ENCODE data around the gene EFR3B.
A peak's percentile ranks its signal among the peaks of the same experiment; 100 is the strongest.

EFR3B gene

GRCh38 chr2:25198576-25198975 lies 156.7 kb downstream of the EFR3B start:
- H3K36me3 Mint-ChIP-seq (ENCODE audit: insufficient read depth): peaks cover 2% of the 10 kb centered on the region

GRCh38 chr2:25201265-25201664 lies 159.4 kb downstream of the EFR3B start:
- H3K4me1 Mint-ChIP-seq: peaks cover 2% of the 10 kb centered on the region
- no peaks in the 10 kb centered on the region for H3K27me3 Mint-ChIP-seq
- DNase-seq (ENCODE audit: low spot score in 2 of 2): no peak
- ATAC-seq (replicated peaks; ENCODE audit: extremely low read depth, poor library complexity, severe bottlenecking): no peak
- no peak overlapping the region for H3K4me3 Mint-ChIP-seq
- H3K9me3 Mint-ChIP-seq: no peaks in the 10 kb centered on the region
- no peak overlapping the region for H3K27ac Mint-ChIP-seq (ENCODE audit: low read depth)
- H3K36me3 Mint-ChIP-seq (ENCODE audit: insufficient read depth): peaks cover 2% of the 10 kb centered on the region

More at GRCh38 chr2:25198576-25198975, 156.7 kb downstream of the EFR3B start:
- no peak overlapping the region for H3K27ac Mint-ChIP-seq (ENCODE audit: low read depth)
- no peak for DNase-seq (ENCODE audit: low spot score in 2 of 2)
- no peaks in the 10 kb centered on the region for H3K27me3 Mint-ChIP-seq
- ATAC-seq (replicated peaks; ENCODE audit: extremely low read depth, poor library complexity, severe bottlenecking): no peak
- no peaks in the 10 kb centered on the region for H3K9me3 Mint-ChIP-seq
- H3K4me3 Mint-ChIP-seq: no peak overlapping the region
- H3K4me1 Mint-ChIP-seq: peaks cover 5% of the 10 kb centered on the region

GRCh38 chr2:25201794-25202193 lies 159.9 kb downstream of the EFR3B start:
- no peak for ATAC-seq (replicated peaks; ENCODE audit: extremely low read depth, poor library complexity, severe bottlenecking)
- Mint-ChIP-seq H3K27ac (ENCODE audit: low read depth) (no peak overlapping the region), H3K4me1 (no peaks in the 10 kb centered on the region), H3K36me3 (ENCODE audit: insufficient read depth) (peaks cover 2% of the 10 kb centered on the region), H3K9me3 (no peaks in the 10 kb centered on the region), H3K27me3 (no peaks in the 10 kb centered on the region), H3K4me3 (no peak overlapping the region)
- no peak for DNase-seq (ENCODE audit: low spot score in 2 of 2)

GRCh38 chr2:25202275-25202674 lies 160.4 kb downstream of the EFR3B start:
- Mint-ChIP-seq H3K27me3 (no peaks in the 10 kb centered on the region), H3K9me3 (no peaks in the 10 kb centered on the region), H3K27ac (ENCODE audit: low read depth) (no peak overlapping the region), H3K36me3 (ENCODE audit: insufficient read depth) (peaks cover 2% of the 10 kb centered on the region), H3K4me1 (no peaks in the 10 kb centered on the region), H3K4me3 (no peak overlapping the region)
- no peak for ATAC-seq (replicated peaks; ENCODE audit: extremely low read depth, poor library complexity, severe bottlenecking)
- DNase-seq (ENCODE audit: low spot score in 2 of 2): no peak

GRCh38 chr2:25204190-25204838 lies 162.4 kb downstream of the EFR3B start:
- ATAC-seq (replicated peaks; ENCODE audit: extremely low read depth, poor library complexity, severe bottlenecking): peak; percentile 36
- H3K27me3 Mint-ChIP-seq: no peaks in the 10 kb centered on the region
- H3K4me1 Mint-ChIP-seq: peaks cover 2% of the 10 kb centered on the region
- no peaks in the 10 kb centered on the region for H3K36me3 Mint-ChIP-seq (ENCODE audit: insufficient read depth)
- no peak for DNase-seq (ENCODE audit: low spot score in 2 of 2)
- H3K4me3 Mint-ChIP-seq: no peak overlapping the region
- no peaks in the 10 kb centered on the region for H3K9me3 Mint-ChIP-seq
- H3K27ac Mint-ChIP-seq (ENCODE audit: low read depth): no peak overlapping the region

- no peak overlapping the region for H3K4me3 Mint-ChIP-seq
- ATAC-seq (replicated peaks; ENCODE audit: extremely low read depth, poor library complexity, severe bottlenecking) (no peak), DNase-seq (ENCODE audit: low spot score in 2 of 2) (no peak)
- no peaks in the 10 kb centered on the region for H3K9me3 Mint-ChIP-seq
- peaks cover 11% of the 10 kb centered on the region for H3K4me1 Mint-ChIP-seq
- no peak overlapping the region for H3K27ac Mint-ChIP-seq (ENCODE audit: low read depth)
- H3K27me3 Mint-ChIP-seq: no peaks in the 10 kb centered on the region
- no peaks in the 10 kb centered on the region for H3K36me3 Mint-ChIP-seq (ENCODE audit: insufficient read depth)
Measured at GRCh38 chr2:25207078-25207545, 165.2 kb downstream of the EFR3B start.
